Activated T-cell treated with anti-CD3 and anti-CD28 coated beads, Interleukin-2, amount 50 U/mL, for 24 hours (primary cell): ENCODE data around the gene CCR7.

ENCODE experiments used
- DNase-seq: peaks from one replicate; pipeline ENCODE4 v3.0.0-alpha.2; 2020
- H3K27ac Mint-ChIP-seq: 2 replicates; pipeline ENCODE4 v1.8.0; 2020; ENCODE audit warnings: mild to moderate bottlenecking, mixed read lengths
- H3K27me3 Mint-ChIP-seq: 2 replicates; pipeline ENCODE4 v1.8.0; 2020; ENCODE audit warnings: mixed read lengths
- H3K36me3 Mint-ChIP-seq: 2 replicates; pipeline ENCODE4 v1.8.0; 2020; ENCODE audit warnings: low read depth, mixed read lengths
- H3K4me1 Mint-ChIP-seq: 2 replicates; pipeline ENCODE4 v1.8.0; 2020; ENCODE audit warnings: low read depth, mixed read lengths
- H3K4me3 Mint-ChIP-seq: 2 replicates; pipeline ENCODE4 v1.8.0; 2020; ENCODE audit warnings: mild to moderate bottlenecking, moderate library complexity, mixed read lengths
- H3K9me3 Mint-ChIP-seq: 2 replicates; pipeline ENCODE4 v1.8.0; 2020; ENCODE audit warnings: mixed read lengths

The CCR7 gene

DNA sequence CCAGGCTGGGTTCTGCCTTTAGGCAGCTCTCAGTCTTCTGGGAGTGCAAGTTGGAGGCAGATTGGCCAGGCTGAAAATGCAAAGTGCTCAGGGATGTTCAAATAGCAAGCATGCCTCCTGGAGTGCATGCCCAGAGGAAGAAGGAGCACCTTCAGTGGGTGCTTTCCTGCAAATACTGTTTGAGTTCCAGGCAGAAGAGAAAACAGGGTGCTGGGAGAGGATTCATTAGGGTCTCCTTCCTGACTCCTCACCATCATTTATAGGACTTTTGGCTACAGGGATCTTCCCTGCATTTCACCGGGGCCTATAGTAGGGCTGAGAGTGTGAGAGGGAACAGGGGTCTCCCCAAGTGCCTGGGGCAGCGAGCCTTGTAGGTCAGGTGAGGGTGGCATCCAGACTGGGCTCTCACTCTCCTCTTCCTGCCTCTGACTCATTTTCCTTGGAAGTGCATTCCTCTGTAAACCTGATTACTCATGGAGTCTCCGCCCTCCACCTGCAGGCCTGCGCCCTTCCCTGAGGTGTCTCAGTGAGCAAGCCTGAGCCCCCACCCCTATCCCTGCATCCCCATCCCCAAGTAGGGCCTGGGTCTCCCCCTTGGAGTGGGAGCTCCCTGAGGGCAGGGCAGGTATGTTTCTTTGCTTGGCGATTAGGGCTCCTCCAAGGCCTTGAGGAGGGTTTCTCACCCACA lies 46.7 kb downstream of the CCR7 start:
- no peaks in the 10 kb centered on the region for H3K9me3 Mint-ChIP-seq
- H3K36me3 Mint-ChIP-seq = no peaks in the 10 kb centered on the region
- H3K27ac Mint-ChIP-seq = peak overlapping the region; percentile 38
- no peaks in the 10 kb centered on the region for H3K27me3 Mint-ChIP-seq
- DNase-seq = peak; percentile 32
- H3K4me1 Mint-ChIP-seq = peaks cover 64% of the 10 kb centered on the region
- peak overlapping the region; percentile 30 for H3K4me3 Mint-ChIP-seq

DNA sequence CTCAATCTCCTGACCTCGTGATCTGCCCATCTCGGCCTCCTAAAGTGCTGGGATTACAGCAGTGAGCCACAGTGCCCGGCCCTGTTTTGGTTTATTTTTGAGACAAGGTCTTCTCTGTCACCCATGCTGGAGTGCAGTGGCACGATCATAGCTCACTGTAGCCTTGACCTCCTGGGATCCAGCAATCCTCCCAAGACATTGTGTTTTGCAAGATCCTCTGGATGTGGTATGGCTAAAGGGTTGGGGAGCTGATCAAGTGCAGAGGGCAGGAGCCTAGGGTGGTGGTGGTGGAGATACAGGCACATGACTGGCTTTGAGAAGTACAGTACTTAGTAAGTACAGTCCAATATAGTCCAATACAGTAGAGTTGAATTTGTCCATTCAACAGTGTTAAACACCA lies 47.3 kb downstream of the CCR7 start:
- Mint-ChIP-seq H3K27me3 (no peaks in the 10 kb centered on the region), H3K27ac (peak overlapping the region; percentile 38), H3K4me1 (peaks cover 64% of the 10 kb centered on the region), H3K36me3 (no peaks in the 10 kb centered on the region), H3K4me3 (peak overlapping the region; percentile 30), H3K9me3 (no peaks in the 10 kb centered on the region)
- DNase-seq = peak; percentile 34

DNA sequence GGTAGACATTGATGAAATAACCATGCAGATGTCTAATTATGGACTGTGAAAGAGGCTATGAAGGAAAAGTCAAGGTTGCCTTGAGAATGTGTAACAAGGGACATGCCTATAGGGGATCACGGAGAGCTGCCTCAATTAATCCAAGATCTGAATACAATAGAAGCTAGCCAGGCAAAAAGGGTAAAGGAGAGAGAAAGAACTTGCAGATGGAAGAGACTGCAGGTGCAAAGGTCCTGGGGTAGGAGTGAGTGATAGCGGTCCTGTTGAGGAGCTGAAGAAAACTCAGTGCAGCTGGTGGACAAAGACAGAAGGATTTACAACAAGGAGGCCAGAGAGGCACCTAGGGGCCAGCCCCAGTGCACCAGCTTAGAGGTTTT lies 48.0 kb downstream of the CCR7 start:
- DNase-seq = peak; percentile 25
- Mint-ChIP-seq H3K9me3 (no peaks in the 10 kb centered on the region), H3K27me3 (no peaks in the 10 kb centered on the region), H3K27ac (peak overlapping the region; percentile 77), H3K36me3 (no peaks in the 10 kb centered on the region), H3K4me3 (peak overlapping the region; percentile 65), H3K4me1 (peaks cover 62% of the 10 kb centered on the region)

DNA sequence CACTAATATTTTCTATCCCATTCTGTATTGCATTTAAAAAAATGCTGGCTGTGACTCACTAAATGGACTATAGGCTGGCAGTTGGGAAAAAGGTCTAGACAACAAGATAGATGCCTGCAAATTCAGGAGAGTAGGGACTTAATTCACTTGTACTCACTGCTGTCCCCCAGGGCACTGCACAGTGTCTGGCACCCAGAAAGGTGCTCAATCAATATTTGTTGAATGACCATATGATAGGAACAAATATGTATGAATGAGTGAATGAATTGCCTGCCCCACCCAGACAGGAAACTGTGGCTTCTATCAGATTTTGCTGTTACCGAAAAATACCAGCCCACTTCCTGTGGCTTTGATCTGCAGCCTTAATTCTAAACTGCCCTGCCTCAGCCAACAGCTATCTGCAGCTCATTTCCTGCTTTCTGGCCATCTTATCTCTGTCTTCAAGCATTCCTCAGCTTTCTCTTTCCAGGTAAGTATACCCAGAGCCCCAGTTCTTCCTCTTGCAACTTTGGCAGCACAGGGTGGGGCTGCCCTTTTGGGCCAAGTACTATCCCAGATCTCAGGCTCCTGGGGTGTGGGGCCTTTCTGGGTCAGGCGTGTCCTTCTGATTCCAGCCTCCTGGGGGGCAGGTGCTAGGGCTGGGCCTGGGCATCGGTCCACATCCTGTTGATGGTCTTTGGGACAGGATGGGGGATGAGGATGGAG lies 48.5 kb downstream of the CCR7 start:
- Mint-ChIP-seq H3K4me1 (peaks cover 61% of the 10 kb centered on the region), H3K36me3 (no peaks in the 10 kb centered on the region), H3K27me3 (no peaks in the 10 kb centered on the region), H3K4me3 (peak overlapping the region; percentile 65), H3K9me3 (no peaks in the 10 kb centered on the region), H3K27ac (peak overlapping the region; percentile 77)
- peak; percentile 49 for DNase-seq

DNA sequence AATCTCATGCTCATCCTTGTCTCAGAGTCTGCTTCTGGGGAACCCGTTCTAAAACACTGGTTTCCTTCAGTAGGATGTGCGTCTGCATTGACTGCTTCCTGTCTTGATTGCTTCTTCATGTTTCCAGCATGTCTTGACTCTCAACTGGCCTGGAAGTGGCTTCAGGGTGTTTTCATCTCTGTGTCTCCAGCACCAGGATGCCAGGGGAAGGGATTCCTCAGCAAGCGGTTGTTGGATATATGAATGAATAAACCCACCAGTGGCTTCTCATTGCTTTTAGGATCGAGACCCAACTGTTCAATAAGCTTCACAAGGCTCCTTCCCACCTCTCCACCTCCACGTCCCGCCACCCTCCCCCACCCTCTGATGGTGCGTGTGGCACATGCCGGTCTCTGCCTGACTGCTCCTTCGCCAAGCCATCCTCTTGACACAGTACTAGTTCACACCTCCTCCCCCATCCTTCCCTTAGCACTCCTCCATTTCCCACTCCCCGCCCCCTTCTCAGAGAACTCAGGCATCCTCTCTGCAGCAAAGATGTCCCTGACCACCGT lies 49.7 kb downstream of the CCR7 start:
- no peaks in the 10 kb centered on the region for H3K27me3 Mint-ChIP-seq
- H3K9me3 Mint-ChIP-seq = no peaks in the 10 kb centered on the region
- peak overlapping the region; percentile 46 for H3K27ac Mint-ChIP-seq
- H3K4me3 Mint-ChIP-seq = peak overlapping the region; percentile 25
- peak; percentile 51 for DNase-seq
- no peaks in the 10 kb centered on the region for H3K36me3 Mint-ChIP-seq
- peaks cover 55% of the 10 kb centered on the region for H3K4me1 Mint-ChIP-seq

DNA sequence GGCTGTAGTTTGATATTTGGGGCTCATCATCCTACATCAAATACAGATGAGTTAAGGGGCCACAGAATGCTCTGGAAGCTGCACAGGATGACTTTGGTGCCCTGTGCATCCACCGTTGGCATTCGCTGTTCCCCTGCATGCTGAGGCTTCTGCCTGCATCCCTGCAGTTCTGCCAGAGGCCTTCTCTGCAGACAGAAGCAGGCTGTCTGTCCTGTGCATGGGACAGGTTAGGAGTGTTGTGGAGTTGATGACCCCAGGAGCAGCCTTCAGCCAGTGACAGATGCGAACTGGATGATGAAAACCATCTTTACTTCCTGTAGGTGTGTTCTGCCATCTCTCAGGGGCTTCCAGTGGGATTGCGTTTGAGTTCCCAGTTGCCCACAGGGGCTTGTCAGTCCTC lies 50.3 kb downstream of the CCR7 start:
- H3K4me1 Mint-ChIP-seq = peaks cover 55% of the 10 kb centered on the region
- H3K27ac Mint-ChIP-seq = peak overlapping the region; percentile 46
- H3K36me3 Mint-ChIP-seq = no peaks in the 10 kb centered on the region
- no peaks in the 10 kb centered on the region for H3K27me3 Mint-ChIP-seq
- H3K9me3 Mint-ChIP-seq = no peaks in the 10 kb centered on the region
- no peak overlapping the region for H3K4me3 Mint-ChIP-seq
- DNase-seq = no peak

DNA sequence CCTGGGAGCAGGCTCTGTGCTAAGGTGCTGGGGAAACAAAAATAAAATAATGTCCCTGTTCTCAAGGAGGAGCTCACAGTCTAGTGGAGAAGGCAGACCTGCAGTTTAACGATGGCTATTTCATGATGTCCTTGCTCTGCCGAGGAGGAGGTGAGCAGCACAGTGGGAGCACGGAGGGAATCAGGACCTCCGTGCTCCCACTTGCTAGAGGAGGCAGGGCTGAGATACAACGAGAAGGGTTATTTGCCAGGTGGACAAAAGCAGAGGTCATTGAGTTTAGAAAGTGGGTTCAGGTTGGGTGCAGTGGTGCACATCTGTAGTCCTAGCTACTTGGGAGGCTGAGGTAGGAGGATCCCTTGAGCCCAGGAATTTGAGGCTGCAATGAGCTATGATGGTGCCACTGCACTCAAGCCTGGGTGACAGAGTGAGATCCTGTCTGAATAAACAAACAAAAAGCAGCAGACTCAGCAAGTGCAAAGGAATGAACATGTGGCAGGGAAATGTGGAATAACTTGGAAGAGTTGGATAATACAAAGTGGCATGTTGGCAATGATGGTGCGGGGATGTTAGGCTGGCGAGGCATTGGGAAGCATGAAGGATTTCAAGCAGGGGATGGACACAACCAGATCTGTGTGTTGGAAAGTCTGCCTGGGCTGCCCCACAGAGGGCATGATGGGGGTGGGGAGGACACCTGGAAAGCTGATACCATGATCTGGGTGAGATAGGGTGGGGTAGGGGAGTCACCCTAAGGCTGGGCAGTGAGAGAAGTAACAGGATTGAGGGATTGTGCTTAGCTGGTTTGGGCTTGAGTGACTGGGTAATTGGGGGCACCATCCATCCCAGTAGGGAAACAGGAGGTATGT lies 51.0 kb downstream of the CCR7 start:
- DNase-seq = peak; percentile 22
- no peaks in the 10 kb centered on the region for H3K27me3 Mint-ChIP-seq
- H3K4me3 Mint-ChIP-seq = no peak overlapping the region
- H3K27ac Mint-ChIP-seq = no peak overlapping the region
- H3K4me1 Mint-ChIP-seq = peaks cover 53% of the 10 kb centered on the region
- no peaks in the 10 kb centered on the region for H3K36me3 Mint-ChIP-seq
- no peaks in the 10 kb centered on the region for H3K9me3 Mint-ChIP-seq

DNA sequence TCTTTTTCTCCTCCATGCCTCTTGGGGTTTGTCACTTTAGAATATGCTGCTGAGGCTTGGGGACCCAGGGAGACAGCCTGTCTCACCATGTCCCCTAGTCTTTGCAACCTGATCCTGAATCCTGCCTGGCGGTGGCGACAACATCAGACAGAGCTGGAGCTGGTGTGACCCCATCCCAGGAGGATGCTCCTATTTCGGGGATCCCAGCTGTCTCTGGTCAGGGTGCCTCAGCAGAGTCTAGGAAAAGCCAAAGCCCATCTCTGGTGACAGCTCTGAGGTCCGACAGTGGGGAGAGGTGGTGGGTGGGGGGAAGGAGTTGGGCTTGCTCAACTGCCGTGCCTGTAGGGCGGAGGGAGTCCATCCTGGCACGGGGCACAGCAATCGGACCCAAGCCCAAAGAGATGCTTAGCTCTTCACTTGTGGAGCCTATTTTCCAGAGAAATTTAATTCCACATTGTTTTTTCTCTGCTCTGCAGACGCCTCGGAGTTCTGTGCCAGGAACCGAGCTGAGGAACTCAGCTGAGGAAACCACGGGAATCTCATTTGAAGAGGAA lies 53.5 kb downstream of the CCR7 start:
- Mint-ChIP-seq H3K27ac (no peak overlapping the region), H3K4me3 (no peak overlapping the region), H3K4me1 (peaks cover 30% of the 10 kb centered on the region), H3K9me3 (no peaks in the 10 kb centered on the region), H3K27me3 (no peaks in the 10 kb centered on the region), H3K36me3 (no peaks in the 10 kb centered on the region)
- DNase-seq = peak; percentile 18

DNA sequence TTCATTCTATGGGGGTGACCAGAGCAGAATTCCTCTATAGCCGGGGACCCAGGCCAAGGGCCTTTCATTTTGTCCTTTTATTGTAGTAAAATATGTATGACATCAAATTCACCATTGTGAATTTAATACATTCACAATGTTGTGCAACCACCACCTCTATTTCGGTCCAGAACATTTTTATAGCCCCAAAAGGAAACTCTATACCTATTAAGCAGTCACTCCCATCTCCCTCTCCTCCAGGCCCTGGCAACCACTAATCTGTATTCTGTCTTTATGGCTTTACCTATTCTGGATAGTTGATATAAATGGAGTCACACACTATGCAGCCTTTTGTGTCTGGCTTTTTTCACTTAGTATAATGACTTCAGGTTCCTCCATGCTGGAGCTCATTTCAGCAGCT lies 54.1 kb downstream of the CCR7 start:
- Mint-ChIP-seq H3K27me3 (no peaks in the 10 kb centered on the region), H3K4me1 (peaks cover 24% of the 10 kb centered on the region), H3K9me3 (no peaks in the 10 kb centered on the region), H3K4me3 (no peak overlapping the region), H3K36me3 (no peaks in the 10 kb centered on the region), H3K27ac (no peak overlapping the region)
- no peak for DNase-seq

DNA sequence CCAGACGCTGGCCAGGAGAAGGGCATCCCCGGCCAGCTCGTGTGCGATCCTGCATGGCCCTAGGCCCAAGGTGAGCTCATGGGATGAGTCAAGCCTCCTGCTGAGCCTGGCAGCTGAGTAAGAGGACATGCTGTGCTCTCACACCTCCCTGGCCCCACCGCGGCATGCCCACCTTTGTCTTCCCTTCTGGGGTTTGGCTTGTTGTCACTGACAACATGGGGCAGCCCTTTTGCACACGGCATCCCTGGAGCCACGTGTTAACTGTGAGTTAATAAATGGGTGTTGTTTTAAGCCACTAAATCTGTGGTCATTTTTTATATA lies 55.0 kb downstream of the CCR7 start:
- Mint-ChIP-seq H3K27ac (no peak overlapping the region), H3K27me3 (no peaks in the 10 kb centered on the region), H3K4me1 (peaks cover 17% of the 10 kb centered on the region), H3K36me3 (no peaks in the 10 kb centered on the region), H3K4me3 (no peak overlapping the region), H3K9me3 (no peaks in the 10 kb centered on the region)
- DNase-seq = no peak

DNA sequence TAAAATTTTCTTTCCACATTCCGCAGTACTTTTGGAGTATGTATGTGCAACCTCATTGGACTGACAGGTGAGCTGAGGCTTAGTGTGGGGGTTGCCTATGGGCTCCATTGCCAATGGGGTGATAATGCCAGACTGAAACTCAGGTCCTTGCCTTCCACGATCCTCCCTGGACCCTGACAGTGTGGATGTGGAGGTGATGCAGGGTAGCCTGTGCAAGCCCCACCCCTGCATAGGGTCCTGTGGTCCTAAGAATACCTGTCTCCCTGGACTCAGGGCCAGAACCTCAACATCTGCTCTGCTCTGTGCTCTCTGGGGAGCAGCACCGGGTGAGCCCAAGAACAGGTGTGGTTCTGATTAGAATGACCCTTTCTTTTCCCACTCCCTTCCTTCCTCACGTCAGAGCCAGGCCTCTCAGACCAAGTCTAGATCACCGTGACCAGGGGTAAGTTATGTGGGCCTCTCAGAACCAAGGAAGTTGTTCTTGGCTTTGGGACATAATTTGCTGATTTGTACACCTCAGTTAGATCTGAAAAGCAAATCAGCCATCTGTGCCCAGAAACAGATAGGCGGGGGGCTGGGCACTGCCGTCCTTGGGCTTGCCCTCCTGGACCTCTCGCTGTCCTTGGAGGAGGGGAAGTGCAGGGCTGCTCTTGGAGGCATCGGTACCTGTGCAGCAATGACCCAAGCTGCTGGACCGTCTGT lies 55.5 kb downstream of the CCR7 start:
- H3K4me3 Mint-ChIP-seq = no peak overlapping the region
- DNase-seq = no peak
- no peaks in the 10 kb centered on the region for H3K9me3 Mint-ChIP-seq
- H3K27ac Mint-ChIP-seq = no peak overlapping the region
- peaks cover 11% of the 10 kb centered on the region for H3K4me1 Mint-ChIP-seq
- no peaks in the 10 kb centered on the region for H3K36me3 Mint-ChIP-seq
- H3K27me3 Mint-ChIP-seq = no peaks in the 10 kb centered on the region

DNA sequence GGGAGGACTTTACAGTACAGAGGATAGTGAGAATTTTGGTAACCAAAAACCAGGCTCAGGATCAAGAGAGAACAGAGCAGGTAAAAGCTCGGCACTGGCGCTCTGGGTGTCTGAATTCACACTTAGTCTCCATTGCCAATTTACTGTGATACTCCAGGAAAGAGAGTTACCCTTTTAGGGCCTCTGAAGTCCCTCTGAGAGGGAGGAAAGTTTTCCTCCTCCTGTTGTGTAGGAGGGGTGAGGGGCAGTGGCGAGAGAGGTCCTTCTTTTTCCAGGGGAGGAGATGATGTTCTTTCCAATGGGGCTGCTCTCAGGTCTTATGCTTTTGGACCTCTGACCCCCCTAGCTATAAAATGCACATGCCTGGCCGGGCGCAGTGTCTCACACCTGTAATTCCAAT lies 58.5 kb downstream of the CCR7 start:
- H3K27ac Mint-ChIP-seq = no peak overlapping the region
- H3K36me3 Mint-ChIP-seq = no peaks in the 10 kb centered on the region
- no peaks in the 10 kb centered on the region for H3K9me3 Mint-ChIP-seq

More for the DNA sequence above, 58.5 kb downstream of the CCR7 start:
- H3K27me3 Mint-ChIP-seq = no peaks in the 10 kb centered on the region
- no peaks in the 10 kb centered on the region for H3K4me1 Mint-ChIP-seq
- H3K4me3 Mint-ChIP-seq = no peak overlapping the region
- no peak for DNase-seq
